HEK293 (cell line): ENCODE results near the gene TAPBPL.

Experiments used
- CTCF ChIP-seq: fragments of 450-650 bp; formaldehyde crosslinking; IDR thresholded peaks from 2 replicates; pipeline ENCODE4 v1.5.1; 2016; ENCODE audit warnings: missing biosample characterization, missing genetic modification characterization
- KLF8 ChIP-seq: fragments of 450-650 bp; formaldehyde crosslinking; IDR thresholded peaks from 2 replicates; pipeline ENCODE4 v1.5.1; 2016; ENCODE audit warnings: missing biosample characterization, missing genetic modification characterization
- OSR2 ChIP-seq: fragments of 450-650 bp; formaldehyde crosslinking; IDR thresholded peaks from 2 replicates; pipeline ENCODE4 v1.5.1; 2016; ENCODE audit warnings: missing biosample characterization, missing genetic modification characterization
- SCRT1 ChIP-seq: fragments of 450-650 bp; formaldehyde crosslinking; IDR thresholded peaks from 2 replicates; pipeline ENCODE4 v1.5.1; 2016; ENCODE audit warnings: missing biosample characterization, missing genetic modification characterization, borderline replicate concordance
- SP2 ChIP-seq: fragments of 450-650 bp; formaldehyde crosslinking; IDR thresholded peaks from 2 replicates; pipeline ENCODE4 v1.5.1; 2016; ENCODE audit warnings: missing biosample characterization, missing genetic modification characterization
- ZEB2 ChIP-seq: fragments of 450-650 bp; formaldehyde crosslinking; IDR thresholded peaks from 2 replicates; pipeline ENCODE4 v1.5.1; 2016; ENCODE audit warnings: missing biosample characterization, missing genetic modification characterization
- ZNF274 ChIP-seq, 2 experiments: fragments of 200-500 bp in 1 of 2; fragments of 450-650 bp in 1 of 2; sonication (Bioruptor generic) in 1 of 2; formaldehyde crosslinking in 1 of 2; IDR thresholded peaks; 2 replicates each; pipeline versions ENCODE4 v1.5.1 to v1.6.1; 2014 to 2016; ENCODE audit warnings: borderline replicate concordance in 1 of 2, inconsistent platforms in 1 of 2, low read length in 1 of 2, missing biosample characterization in 1 of 2, missing genetic modification characterization in 1 of 2
- ZNF433 ChIP-seq: fragments of 450-650 bp; formaldehyde crosslinking; IDR thresholded peaks from 2 replicates; pipeline ENCODE4 v1.5.1; 2016; ENCODE audit warnings: missing biosample characterization, missing genetic modification characterization, low read depth
- ZNF623 ChIP-seq: fragments of 450-650 bp; formaldehyde crosslinking; IDR thresholded peaks from 2 replicates; pipeline ENCODE4 v1.5.1; 2016; ENCODE audit warnings: missing biosample characterization, missing genetic modification characterization
- TF ChIP-seq, protein P1 (sequence below): fragments of 450-650 bp; formaldehyde crosslinking; optimal IDR thresholded peaks from 2 replicates; pipeline ENCODE3; 2016; ENCODE audit warnings: missing biosample characterization, mild to moderate bottlenecking, missing genetic modification characterization
- TF ChIP-seq, protein P2 (sequence below): fragments of 450-650 bp; formaldehyde crosslinking; IDR thresholded peaks from 2 replicates; pipeline ENCODE4 v1.5.1; 2016; ENCODE audit warnings: missing biosample characterization, missing genetic modification characterization

- TF ChIP-seq CTCF (tag by site-specific recombination) (no peak), SP2 (tag by site-specific recombination) (no peak), OSR2 (tag by site-specific recombination) (no peak), ZNF623 (tag by site-specific recombination) (no peak), ZNF274 (IDR thresholded peaks at IDR 0.05; ENCODE audit: low read length) (no peak), ZNF274 (tag by site-specific recombination; IDR thresholded peaks at IDR 0.05; ENCODE audit: borderline replicate concordance) (no peak), SCRT1 (tag by site-specific recombination) (no peak), KLF8 (tag by site-specific recombination) (no peak), ZNF433 (tag by site-specific recombination) (no peak), ZEB2 (tag by site-specific recombination) (no peak)
- TF ChIP-seq, protein P1, sequence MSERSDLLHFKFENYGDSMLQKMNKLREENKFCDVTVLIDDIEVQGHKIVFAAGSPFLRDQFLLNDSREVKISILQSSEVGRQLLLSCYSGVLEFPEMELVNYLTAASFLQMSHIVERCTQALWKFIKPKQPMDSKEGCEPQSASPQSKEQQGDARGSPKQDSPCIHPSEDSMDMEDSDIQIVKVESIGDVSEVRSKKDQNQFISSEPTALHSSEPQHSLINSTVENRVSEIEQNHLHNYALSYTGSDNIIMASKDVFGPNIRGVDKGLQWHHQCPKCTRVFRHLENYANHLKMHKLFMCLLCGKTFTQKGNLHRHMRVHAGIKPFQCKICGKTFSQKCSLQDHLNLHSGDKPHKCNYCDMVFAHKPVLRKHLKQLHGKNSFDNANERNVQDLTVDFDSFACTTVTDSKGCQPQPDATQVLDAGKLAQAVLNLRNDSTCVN (tag by site-specific recombination) = no peak
- TF ChIP-seq, protein P2, sequence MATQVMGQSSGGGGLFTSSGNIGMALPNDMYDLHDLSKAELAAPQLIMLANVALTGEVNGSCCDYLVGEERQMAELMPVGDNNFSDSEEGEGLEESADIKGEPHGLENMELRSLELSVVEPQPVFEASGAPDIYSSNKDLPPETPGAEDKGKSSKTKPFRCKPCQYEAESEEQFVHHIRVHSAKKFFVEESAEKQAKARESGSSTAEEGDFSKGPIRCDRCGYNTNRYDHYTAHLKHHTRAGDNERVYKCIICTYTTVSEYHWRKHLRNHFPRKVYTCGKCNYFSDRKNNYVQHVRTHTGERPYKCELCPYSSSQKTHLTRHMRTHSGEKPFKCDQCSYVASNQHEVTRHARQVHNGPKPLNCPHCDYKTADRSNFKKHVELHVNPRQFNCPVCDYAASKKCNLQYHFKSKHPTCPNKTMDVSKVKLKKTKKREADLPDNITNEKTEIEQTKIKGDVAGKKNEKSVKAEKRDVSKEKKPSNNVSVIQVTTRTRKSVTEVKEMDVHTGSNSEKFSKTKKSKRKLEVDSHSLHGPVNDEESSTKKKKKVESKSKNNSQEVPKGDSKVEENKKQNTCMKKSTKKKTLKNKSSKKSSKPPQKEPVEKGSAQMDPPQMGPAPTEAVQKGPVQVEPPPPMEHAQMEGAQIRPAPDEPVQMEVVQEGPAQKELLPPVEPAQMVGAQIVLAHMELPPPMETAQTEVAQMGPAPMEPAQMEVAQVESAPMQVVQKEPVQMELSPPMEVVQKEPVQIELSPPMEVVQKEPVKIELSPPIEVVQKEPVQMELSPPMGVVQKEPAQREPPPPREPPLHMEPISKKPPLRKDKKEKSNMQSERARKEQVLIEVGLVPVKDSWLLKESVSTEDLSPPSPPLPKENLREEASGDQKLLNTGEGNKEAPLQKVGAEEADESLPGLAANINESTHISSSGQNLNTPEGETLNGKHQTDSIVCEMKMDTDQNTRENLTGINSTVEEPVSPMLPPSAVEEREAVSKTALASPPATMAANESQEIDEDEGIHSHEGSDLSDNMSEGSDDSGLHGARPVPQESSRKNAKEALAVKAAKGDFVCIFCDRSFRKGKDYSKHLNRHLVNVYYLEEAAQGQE (tag by site-specific recombination) = no peak
These were observed 17.2 kb downstream of the TAPBPL start for GRCh38 chr12:6469092-6469491.
